Heart right ventricle (tissue), 16 donors: ENCODE data around the gene GADD45GIP1. TPM values are rescaled to one million over a fixed set of nuclear protein-coding genes. Genes with fewer than 3 reads are reported as not detected.

Experiments
- ATAC-seq, 8 donors: fragments of 200-7000 bp; cut with Tn5 transposase; one replicate each; pipeline ENCODE4 v1.9.1; 2020; ENCODE audit warnings: mild to moderate bottlenecking in 8 of 8, moderate library complexity in 8 of 8, moderate number of reproducible peaks in 1 of 8
- DNase-seq, 2 donors: peaks; one replicate each; pipeline ENCODE4 v3.0.0-alpha.2; 2020
- H3K27ac ChIP-seq, 10 donors: fragments of 200-600 bp; sonication (generic) in 2 of 10; one replicate each; pipeline versions ENCODE4 v1.5.0 to v1.8.0; 2020 to 2022; ENCODE audit warnings: mild to moderate bottlenecking in 3 of 10
- H3K27me3 ChIP-seq, 7 donors: fragments of 200-600 bp; one replicate each; pipeline ENCODE4 v1.8.0; 2021 to 2022; ENCODE audit warnings: mild to moderate bottlenecking in 2 of 7
- H3K36me3 ChIP-seq, 9 donors: fragments of 200-600 bp; sonication (generic) in 1 of 9; one replicate each; pipeline versions ENCODE4 v1.5.0 to v1.8.0; 2020 to 2022; ENCODE audit warnings: mild to moderate bottlenecking in 2 of 9
- H3K4me1 ChIP-seq, 9 donors: fragments of 200-600 bp; sonication (generic) in 1 of 9; one replicate each; pipeline versions ENCODE4 v1.5.0 to v1.8.0; 2020 to 2022; ENCODE audit warnings: mild to moderate bottlenecking in 4 of 9
- H3K4me3 ChIP-seq, 10 donors: fragments of 200-600 bp; sonication (generic) in 2 of 10; one replicate each; pipeline versions ENCODE4 v1.5.0 to v1.8.0; 2020 to 2022; ENCODE audit warnings: mild to moderate bottlenecking in 7 of 10, moderate library complexity in 2 of 10
- H3K9me3 ChIP-seq, 11 donors: fragments of 200-600 bp in 10 of 11; sonication (generic) in 2 of 11; one replicate each; pipeline versions ENCODE4 v1.5.0 to v1.8.0; 2013 to 2022; ENCODE audit warnings: mild to moderate bottlenecking in 2 of 11, control low read depth in 1 of 11, moderate library complexity in 1 of 11
- WGBS, 2 donors: extraction: QIAGEN DNeasy Blood & Tissue Kit; methylation state at CpG; one replicate each; pipeline ENCODE4 v1.1.7; 2013; ENCODE audit warnings: inconsistent platforms in 1 of 2; 5-methylcytosine and 5-hydroxymethylcytosine counted together
- intact Hi-C, 10 donors: fragments of 100-400 bp; cut with DNase I; formaldehyde crosslinking; loops; one replicate each; pipeline versions ENCODE4 v1.11.1 to v1.14.2; 2022
- polyA plus RNA-seq, 2 donors: library from polyadenylated mRNA; stranded (reverse); fragments of 200-250 nt; gene quantifications; one replicate each; pipeline ENCODE4 v1.2.3, GENCODE V29; 2013
- total RNA-seq, 10 donors: library from RNA; stranded (reverse); fragmentation: NEBNext Ultra II Directional in 3 of 10; extraction: Animal tissue kit (Norgen Biotek cat#: 25700) in 3 of 10; gene quantifications; one replicate each; pipeline versions ENCODE4 v1.2.1 to v1.2.4, GENCODE V29; 2021 to 2023
- TF ChIP-seq, protein P1 (sequence below), 9 donors: fragments of 200-600 bp; sonication (generic) in 2 of 9; IDR thresholded peaks; one replicate each; pipeline versions ENCODE4 v1.5.0 to v1.8.0; 2021 to 2022; ENCODE audit warnings: antibody characterized with exemption in 9 of 9, mild to moderate bottlenecking in 5 of 9, moderate library complexity in 1 of 9
- donor health status: Arrhythmogenic right ventricular cardiomyopathy.
- donor health status: ischemic (EF 13 %, LVEDD 7.1; RV severe dilation, severe dysfunction).
- donor health status: healthy with polysubstance abuse.
- donor health status: DM: no; HTN: yes; CAD: no.
- donor health status: DM: no; HTN: no; CAD: no.
- donor health status: ischemic (EF 25% LVEDD 6.9; RV normal size, moderate dysfunction).
- donor health status: ischemic (EF 25% LVEDD 5.7; RV mildly dilated, moderate dysfunction).
- donor health status: healthy.
- donor health status: DM: yes; HTN: yes; CAD: no.
- donor health status: Ischemic cardiomyopathy.
- donor health status: ischemic (EF 35%, LVEDD 5.7; RV mildly dilated, moderate dysfunction).
- donor health status: nonischemic (EF 11% LVEDD 7.7; RV severe dilation, severe dysfunction).
- donor health status: DM: yes; HTN: yes; CAD: no.
- donor health status: PGD.
- donor health status: ischemic (EF 29% LVEDD 5.4; RV normal size, mild dysfunction).
- donor health status: nonischemic (EF 23%, LVEDD 6.1; RV moderate dilation, normal function).

Gene GADD45GIP1
- total and polyA plus RNA-seq, 12 donors = 18.4 to 237 (median 22.1) TPM

DNA sequence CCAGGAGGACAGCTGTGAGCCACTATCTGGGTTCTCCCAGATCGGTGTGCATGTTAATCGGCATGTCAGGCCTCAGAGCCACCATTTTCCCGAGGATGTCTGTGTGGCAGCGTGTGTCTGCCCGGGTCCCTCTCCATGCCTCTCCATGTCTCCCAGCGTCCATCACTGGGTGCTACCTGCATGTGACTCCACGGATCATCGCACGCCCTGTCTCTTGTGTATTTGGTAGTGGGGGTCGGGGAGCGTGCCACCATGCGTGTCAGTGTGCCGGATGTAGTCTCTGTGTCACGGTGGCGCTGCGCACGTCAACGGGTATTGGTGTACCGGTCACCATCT, 44.1 kb upstream of the GADD45GIP1 start:
- TF ChIP-seq, protein P1, sequence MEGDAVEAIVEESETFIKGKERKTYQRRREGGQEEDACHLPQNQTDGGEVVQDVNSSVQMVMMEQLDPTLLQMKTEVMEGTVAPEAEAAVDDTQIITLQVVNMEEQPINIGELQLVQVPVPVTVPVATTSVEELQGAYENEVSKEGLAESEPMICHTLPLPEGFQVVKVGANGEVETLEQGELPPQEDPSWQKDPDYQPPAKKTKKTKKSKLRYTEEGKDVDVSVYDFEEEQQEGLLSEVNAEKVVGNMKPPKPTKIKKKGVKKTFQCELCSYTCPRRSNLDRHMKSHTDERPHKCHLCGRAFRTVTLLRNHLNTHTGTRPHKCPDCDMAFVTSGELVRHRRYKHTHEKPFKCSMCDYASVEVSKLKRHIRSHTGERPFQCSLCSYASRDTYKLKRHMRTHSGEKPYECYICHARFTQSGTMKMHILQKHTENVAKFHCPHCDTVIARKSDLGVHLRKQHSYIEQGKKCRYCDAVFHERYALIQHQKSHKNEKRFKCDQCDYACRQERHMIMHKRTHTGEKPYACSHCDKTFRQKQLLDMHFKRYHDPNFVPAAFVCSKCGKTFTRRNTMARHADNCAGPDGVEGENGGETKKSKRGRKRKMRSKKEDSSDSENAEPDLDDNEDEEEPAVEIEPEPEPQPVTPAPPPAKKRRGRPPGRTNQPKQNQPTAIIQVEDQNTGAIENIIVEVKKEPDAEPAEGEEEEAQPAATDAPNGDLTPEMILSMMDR (IDR thresholded peaks at IDR 0.05) = no peak
- ATAC-seq (no peak), DNase-seq (no peak)
- peaks cover 0 to 17% (median 7%) of the 10 kb centered on the region in 9 donors for H3K36me3 ChIP-seq
- 86 to 87% methylated on average over 19 of the region's 19 CpGs for WGBS, 2 donors
- H3K27ac ChIP-seq = peak overlapping the region in 9 of 10 donors; percentile 86 to 96 (median 93)
- peaks cover 18 to 78% (median 48%) of the 10 kb centered on the region in 9 donors for H3K4me1 ChIP-seq
- peaks cover 0 to 8% (median 0%) of the 10 kb centered on the region in 7 donors for H3K27me3 ChIP-seq
- H3K4me3 ChIP-seq = peak overlapping the region in 3 of 10 donors; percentile 43 to 47 (median 45)
- intact Hi-C loops = no loop called here
- no peaks in the 10 kb centered on the region for H3K9me3 ChIP-seq

DNA sequence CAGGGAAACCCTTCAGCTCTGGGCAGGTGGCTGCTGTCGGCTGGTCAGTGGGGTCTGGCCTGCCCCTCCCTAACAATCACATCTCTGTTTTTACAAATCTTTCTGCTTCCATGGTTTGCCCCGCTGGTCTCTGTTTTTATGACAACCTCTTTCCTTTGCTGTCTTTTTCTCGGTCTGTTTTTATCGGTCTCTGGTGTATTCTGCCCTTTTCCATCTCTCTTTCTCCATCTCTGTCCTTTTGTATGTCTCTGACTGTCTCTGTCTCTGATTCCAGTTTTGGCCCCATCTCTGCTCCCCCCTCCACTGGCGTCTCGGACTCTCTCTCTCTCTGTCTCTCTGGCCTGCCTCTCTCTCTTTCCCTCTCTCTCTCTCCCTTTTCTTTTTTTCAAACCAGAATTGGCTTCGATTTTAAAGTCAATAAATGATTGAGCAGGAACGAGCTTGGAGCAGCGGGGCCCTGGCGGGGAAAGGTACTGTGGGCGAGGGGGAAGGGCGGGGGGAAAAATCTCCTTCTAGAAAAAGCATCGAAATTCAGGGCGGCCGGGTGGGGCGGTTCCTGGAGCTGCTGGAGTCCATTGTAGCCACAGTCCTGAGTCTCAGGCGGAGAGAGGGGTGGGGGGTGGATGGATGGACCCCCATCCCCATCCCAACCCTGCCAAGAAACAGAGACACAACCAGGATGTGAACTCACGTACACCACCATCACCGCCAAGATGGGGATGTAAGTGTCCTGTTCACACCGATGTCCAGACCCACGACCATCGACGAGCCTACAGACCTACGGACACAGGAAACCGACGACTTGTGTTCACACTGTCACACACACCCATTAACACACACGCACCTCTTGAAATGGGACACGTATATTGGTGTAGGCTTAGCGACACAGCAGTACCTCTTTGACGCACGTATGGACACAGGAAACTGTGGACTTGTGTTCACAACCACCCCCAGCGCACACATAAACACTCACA, 41.2 kb upstream of the GADD45GIP1 start:
- peaks cover 0 to 11% (median 0%) of the 10 kb centered on the region in 7 donors for H3K27me3 ChIP-seq
- H3K4me1 ChIP-seq = peaks cover 18 to 52% (median 44%) of the 10 kb centered on the region in 9 donors
- TF ChIP-seq, protein P1 (IDR thresholded peaks at IDR 0.05) = no peak
- no peak for DNase-seq
- peak overlapping the region in 7 of 10 donors; percentile 82 to 95 (median 90) for H3K4me3 ChIP-seq
- peaks cover 0 to 17% (median 7%) of the 10 kb centered on the region in 9 donors for H3K36me3 ChIP-seq
- WGBS, 2 donors = 84 to 86% methylated on average over 32 of the region's 32 CpGs
- H3K27ac ChIP-seq = peak overlapping the region in 8 of 10 donors; percentile 86 to 95 (median 92)
- ATAC-seq = no peak
- intact Hi-C loops = loop anchor here in 6 of 10 donors (2.0 to 10.0 kb wide), 5 partner anchors 19 to 79 kb away; no protein-coding TSS in a partner anchor
- no peaks in the 10 kb centered on the region for H3K9me3 ChIP-seq

DNA sequence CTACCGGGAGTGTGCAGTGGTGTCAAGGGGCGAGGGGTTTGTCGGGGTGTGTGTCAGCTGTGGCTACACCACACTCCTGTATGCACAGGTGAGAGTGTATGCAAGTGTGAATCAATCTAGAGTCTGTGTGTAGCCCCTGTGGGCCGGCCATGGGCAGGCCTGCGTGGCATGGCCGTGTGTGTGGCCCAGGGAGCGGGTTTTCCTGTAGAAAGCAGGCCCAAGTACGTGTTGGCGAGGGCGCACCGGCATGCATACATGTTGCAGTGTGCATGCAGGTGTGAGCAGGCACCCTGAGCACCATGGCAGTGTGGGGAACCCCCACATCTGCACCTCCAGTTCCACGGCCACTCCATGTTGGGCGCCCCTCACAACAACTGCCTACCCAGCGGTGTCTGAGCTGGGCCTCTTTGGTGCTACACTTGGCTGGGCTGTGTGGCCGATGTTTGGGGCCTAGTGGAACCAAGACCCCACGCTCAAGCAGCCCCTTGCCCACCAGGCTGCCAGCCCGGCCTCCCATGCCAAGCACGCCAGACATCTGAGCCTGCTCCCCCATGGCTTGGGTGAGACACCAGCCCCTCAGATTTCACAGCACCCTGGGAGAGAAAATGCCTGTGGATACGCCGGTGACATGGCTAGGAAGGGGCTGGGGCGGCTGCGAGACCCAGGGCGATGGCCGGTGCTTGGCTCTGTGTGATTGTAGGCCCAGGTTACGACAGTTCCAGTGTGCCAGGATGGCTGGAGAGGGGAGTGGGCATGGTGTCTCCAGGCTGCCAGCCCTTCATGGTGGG, 40.4 kb upstream of the GADD45GIP1 start:
- H3K27ac ChIP-seq = peak overlapping the region in 9 of 10 donors; percentile 86 to 95 (median 93)
- H3K9me3 ChIP-seq = no peaks in the 10 kb centered on the region
- no peak for DNase-seq
- WGBS, 2 donors = 83 to 89% methylated on average over 25 of the region's 25 CpGs
- TF ChIP-seq, protein P1 (IDR thresholded peaks at IDR 0.05) = no peak
- peaks cover 0 to 11% (median 0%) of the 10 kb centered on the region in 7 donors for H3K27me3 ChIP-seq
- H3K4me1 ChIP-seq = peaks cover 18 to 43% (median 36%) of the 10 kb centered on the region in 9 donors
- no peak for ATAC-seq
- intact Hi-C loops = loop anchor here in 6 of 10 donors (5.0 to 10.0 kb wide), 4 partner anchors 35 to 80 kb away; no protein-coding TSS in a partner anchor
- peaks cover 0 to 17% (median 7%) of the 10 kb centered on the region in 9 donors for H3K36me3 ChIP-seq
- peak overlapping the region in 9 of 10 donors; percentile 73 to 95 (median 87) for H3K4me3 ChIP-seq
